H9 (cell line): ENCODE results near the gene NAGA. TPM values are rescaled to one million over a fixed set of nuclear protein-coding genes. Genes with fewer than 3 reads are reported as not detected.

Experiments
- DNase-seq: peaks from one replicate; pipeline ENCODE4 v3.0.0-alpha.2; 2017
- H2AFZ ChIP-seq: one replicate; pipeline ENCODE4 v1.6.1; 2013; ENCODE audit warnings: mild to moderate bottlenecking, low read length, control low read depth, moderate library complexity
- H2AK5ac ChIP-seq: 2 replicates; pipeline ENCODE4 v1.6.1; 2013; ENCODE audit warnings: low read length, control low read depth, mixed read lengths; ENCODE audit not compliant: insufficient read length
- H2BK120ac ChIP-seq: one replicate; pipeline ENCODE4 v1.6.1; 2013; ENCODE audit warnings: low read depth, mild to moderate bottlenecking, low read length, control low read depth, inconsistent platforms; ENCODE audit not compliant: poor library complexity, severe bottlenecking
- H2BK12ac ChIP-seq: 2 replicates; pipeline ENCODE4 v1.6.1; 2013; ENCODE audit warnings: low read length, control low read depth, mixed read lengths, low read depth; ENCODE audit not compliant: insufficient read length
- H2BK15ac ChIP-seq: 2 replicates; pipeline ENCODE4 v1.6.1; 2013; ENCODE audit warnings: low read depth, low read length, control low read depth
- H2BK20ac ChIP-seq: one replicate; pipeline ENCODE4 v1.6.1; 2013; ENCODE audit warnings: low read depth, mild to moderate bottlenecking, low read length, control low read depth, inconsistent platforms; ENCODE audit not compliant: poor library complexity, severe bottlenecking
- H2BK5ac ChIP-seq: 2 replicates; pipeline ENCODE4 v1.6.1; 2013; ENCODE audit warnings: low read length, control low read depth, mixed read lengths; ENCODE audit not compliant: insufficient read length
- H3K14ac ChIP-seq: 2 replicates; pipeline ENCODE4 v1.6.1; 2013; ENCODE audit warnings: low read length, control low read depth; ENCODE audit not compliant: insufficient read depth
- H3K18ac ChIP-seq: 2 replicates; pipeline ENCODE4 v1.6.1; 2013; ENCODE audit warnings: low read depth, mild to moderate bottlenecking, mixed read lengths, low read length, control low read depth; ENCODE audit not compliant: insufficient read length
- H3K23ac ChIP-seq: 2 replicates; pipeline ENCODE4 v1.6.1; 2013; ENCODE audit warnings: low read length, control low read depth, mixed read lengths, low read depth; ENCODE audit not compliant: insufficient read length
- H3K23me2 ChIP-seq: 2 replicates; pipeline ENCODE4 v1.6.1; 2013; ENCODE audit warnings: low read depth, mild to moderate bottlenecking, mixed read lengths, low read length, control low read depth; ENCODE audit not compliant: insufficient read length, poor library complexity, severe bottlenecking
- H3K27ac ChIP-seq: 2 replicates; pipeline ENCODE4 v1.5.1; 2013; ENCODE audit warnings: low read length, control low read depth, mixed read lengths, low read depth; ENCODE audit not compliant: insufficient read length
- H3K27me3 ChIP-seq: 2 replicates; pipeline ENCODE4 v1.6.1; 2013; ENCODE audit warnings: low read length, control low read depth, inconsistent platforms; ENCODE audit not compliant: insufficient read depth
- H3K4ac ChIP-seq: 2 replicates; pipeline ENCODE4 v1.6.1; 2013; ENCODE audit warnings: low read depth, mild to moderate bottlenecking, control low read depth, inconsistent platforms, low read length, moderate library complexity
- H3K4me1 ChIP-seq: 2 replicates; pipeline ENCODE4 v1.6.1; 2013; ENCODE audit warnings: low read length, control low read depth, inconsistent platforms; ENCODE audit not compliant: insufficient read depth
- H3K4me2 ChIP-seq: 2 replicates; pipeline ENCODE4 v1.6.1; 2013; ENCODE audit warnings: low read length, control low read depth, mixed read lengths; ENCODE audit not compliant: insufficient read length, insufficient read depth
- H3K56ac ChIP-seq: 2 replicates; pipeline ENCODE4 v1.6.1; 2013; ENCODE audit warnings: low read depth, mild to moderate bottlenecking, mixed read lengths, low read length, control low read depth; ENCODE audit not compliant: insufficient read length
- H3K79me1 ChIP-seq: 2 replicates; pipeline ENCODE4 v1.6.1; 2013; ENCODE audit warnings: low read depth, mild to moderate bottlenecking, moderate library complexity, low read length, control low read depth, inconsistent platforms; ENCODE audit not compliant: insufficient read depth, poor library complexity, severe bottlenecking
- H3K79me2 ChIP-seq: 2 replicates; pipeline ENCODE4 v1.6.1; 2013; ENCODE audit warnings: low read length, control low read depth, inconsistent platforms; ENCODE audit not compliant: insufficient read depth
- H3K9ac ChIP-seq: 2 replicates; pipeline ENCODE4 v1.6.1; 2013; ENCODE audit warnings: low read length, control low read depth, mixed read lengths; ENCODE audit not compliant: insufficient read length; ENCODE audit errors: extremely low read depth
- H3K9me3 ChIP-seq: one replicate; pipeline ENCODE4 v1.6.1; 2013; ENCODE audit warnings: low read depth, low read length, inconsistent platforms; ENCODE audit not compliant: control insufficient read depth
- H3T11ph ChIP-seq: one replicate; pipeline ENCODE4 v1.6.1; 2013; ENCODE audit warnings: mild to moderate bottlenecking, low read length, control low read depth, inconsistent platforms
- H4K20me1 ChIP-seq: one replicate; pipeline ENCODE4 v1.6.1; 2013; ENCODE audit not compliant: control insufficient read depth, insufficient read length, insufficient read depth
- H4K5ac ChIP-seq: 2 replicates; pipeline ENCODE4 v1.6.1; 2013; ENCODE audit warnings: low read depth, mild to moderate bottlenecking, mixed read lengths, low read length, control low read depth; ENCODE audit not compliant: insufficient read length
- H4K8ac ChIP-seq: replicated peaks from 2 replicates; pipeline ENCODE4 v1.6.1; 2013; ENCODE audit warnings: low read length, control low read depth, mixed read lengths, low read depth; ENCODE audit not compliant: insufficient read length
- H4K91ac ChIP-seq: 2 replicates; pipeline ENCODE4 v1.6.1; 2013; ENCODE audit warnings: low read depth, mild to moderate bottlenecking, moderate library complexity, mixed read lengths, low read length, control low read depth; ENCODE audit not compliant: insufficient read length
- H3K27ac Mint-ChIP-seq, 3 experiments: 2 replicates in 2 of 3; 3 replicates in 1 of 3; pipeline ENCODE4 v1.8.0; 2020 to 2021; ENCODE audit warnings: mixed read lengths in 3 of 3, mild to moderate bottlenecking in 1 of 3, moderate library complexity in 1 of 3
- H3K27me3 Mint-ChIP-seq: 2 replicates; pipeline ENCODE4 v1.8.0; 2021; ENCODE audit warnings: low read depth, mild to moderate bottlenecking, moderate library complexity, mixed read lengths
- H3K36me3 Mint-ChIP-seq, 3 experiments: 2 replicates in 2 of 3; 3 replicates in 1 of 3; pipeline ENCODE4 v1.8.0; 2020 to 2021; ENCODE audit warnings: low read depth in 3 of 3, mixed read lengths in 3 of 3; ENCODE audit not compliant: insufficient read depth in 1 of 3
- H3K4me1 Mint-ChIP-seq, 2 experiments: 2 replicates each; pipeline ENCODE4 v1.8.0; 2020; ENCODE audit warnings: mixed read lengths in 2 of 2
- H3K4me3 Mint-ChIP-seq, 2 experiments: 2 replicates in 1 of 2; 3 replicates in 1 of 2; pipeline ENCODE4 v1.8.0; 2020 to 2021; ENCODE audit warnings: mild to moderate bottlenecking in 2 of 2, mixed read lengths in 2 of 2, moderate library complexity in 1 of 2
- H3K9me3 Mint-ChIP-seq, 2 experiments: 2 replicates in 1 of 2; 3 replicates in 1 of 2; pipeline ENCODE4 v1.8.0; 2020; ENCODE audit warnings: mild to moderate bottlenecking in 2 of 2, mixed read lengths in 2 of 2, moderate library complexity in 1 of 2
- CTCF ChIP-seq: fragments of 200-600 bp; sonication (generic); conservative IDR thresholded peaks from 3 replicates; pipeline ENCODE4 v1.8.0; 2021; ENCODE audit warnings: antibody characterized with exemption, mild to moderate bottlenecking
- WGBS: extraction: QIAGEN DNeasy Blood & Tissue Kit; methylation state at CpG from one replicate; pipeline ENCODE4 v1.1.7; 2013; ENCODE audit warnings: missing lambda C conversion rate, low lambda C conversion rate, mixed read lengths; ENCODE audit not compliant: insufficient read length; ENCODE audit errors: extremely low coverage; 5-methylcytosine and 5-hydroxymethylcytosine counted together
- total RNA-seq: library from RNA; stranded (reverse); gene quantifications from 2 replicates; pipeline ENCODE4 v1.2.1, GENCODE V29; 2021

Gene NAGA
- total RNA-seq, 1 experiment from 2014 or later, result 16.1 TPM

GRCh38 chr22:42067671-42068251, 2.9 kb downstream of the NAGA start:
- H2BK120ac ChIP-seq, result no peak overlapping the region
- TF ChIP-seq CTCF, result no peak
- H3K56ac ChIP-seq, result no peak overlapping the region
- no peak overlapping the region for H2AFZ ChIP-seq
- peaks cover 23 to 43% (median 33%) of the 10 kb centered on the region in 3 experiments for H3K36me3 Mint-ChIP-seq
- no peak overlapping the region for H4K5ac ChIP-seq
- no peak overlapping the region; the same call in 1 of the 2 replicates for H3K14ac ChIP-seq
- no peak overlapping the region for H3K4me3 Mint-ChIP-seq
- peaks cover 32 to 37% of the 10 kb centered on the region in 2 experiments for H3K4me1 Mint-ChIP-seq
- no peak overlapping the region for H3K23ac ChIP-seq
- H3K23me2 ChIP-seq, result peaks cover 8% of the 10 kb centered on the region
- H3K9me3 Mint-ChIP-seq, result no peaks in the 10 kb centered on the region; a peak in 2 of 5 replicates
- no peaks in the 10 kb centered on the region for H3K9me3 ChIP-seq
- no peak overlapping the region for H4K8ac ChIP-seq
- peaks cover 10% of the 10 kb centered on the region; the same call in 1 of the 2 replicates for H3K4me1 ChIP-seq
- no peak overlapping the region for H3K4me2 ChIP-seq
- no peak overlapping the region for H3K9ac ChIP-seq
- no peak overlapping the region for H3K18ac ChIP-seq
- no peak overlapping the region for H2BK12ac ChIP-seq
- H3K79me2 ChIP-seq, result no peaks in the 10 kb centered on the region
- no peaks in the 10 kb centered on the region for H3K79me1 ChIP-seq
- H4K20me1 ChIP-seq, result no peaks in the 10 kb centered on the region
- no peak overlapping the region for H2BK5ac ChIP-seq
- no peak overlapping the region for H3K27ac ChIP-seq
- H4K91ac ChIP-seq, result no peak overlapping the region
- no peak overlapping the region for H2BK20ac ChIP-seq
- H2BK15ac ChIP-seq, result no peak overlapping the region
- H3K4ac ChIP-seq, result no peak overlapping the region
- no peak for DNase-seq
- H3K27me3 Mint-ChIP-seq, result peaks cover 4% of the 10 kb centered on the region
- no peak overlapping the region for H3T11ph ChIP-seq
- H3K27me3 ChIP-seq, result no peaks in the 10 kb centered on the region
- no CpG with 5 or more reads among the region's 14 CpGs for WGBS
- H3K27ac Mint-ChIP-seq, result no peak overlapping the region
- H2AK5ac ChIP-seq, result no peak overlapping the region
